ENCODE results near the gene TMED10.
"Not testable (repeated sequence)": the region's sequence is repeated elsewhere in the genome, so short reads cannot be mapped to it uniquely, and the experiment has no call there.

The TMED10 gene

DNA sequence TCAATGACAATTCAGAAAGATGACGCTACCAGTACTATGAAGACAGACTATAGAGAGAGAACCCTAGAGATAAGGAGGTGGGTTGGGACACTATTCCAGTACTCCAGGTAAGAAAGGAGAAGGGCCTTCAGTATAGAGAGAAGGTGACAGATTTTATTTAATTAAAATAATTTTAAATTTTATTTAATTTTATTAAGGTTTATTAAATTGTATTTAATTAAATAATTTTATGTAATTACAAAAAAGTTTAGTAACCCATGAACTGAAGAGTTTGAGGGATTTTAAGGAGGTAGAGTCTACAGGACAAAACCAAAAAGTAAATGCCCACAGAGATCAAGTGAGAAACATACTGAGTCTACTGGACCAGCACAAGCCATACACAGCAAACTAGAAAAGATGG is 20.3 kb downstream of the TMED10 start:
- DNase-seq, result no peak

DNA sequence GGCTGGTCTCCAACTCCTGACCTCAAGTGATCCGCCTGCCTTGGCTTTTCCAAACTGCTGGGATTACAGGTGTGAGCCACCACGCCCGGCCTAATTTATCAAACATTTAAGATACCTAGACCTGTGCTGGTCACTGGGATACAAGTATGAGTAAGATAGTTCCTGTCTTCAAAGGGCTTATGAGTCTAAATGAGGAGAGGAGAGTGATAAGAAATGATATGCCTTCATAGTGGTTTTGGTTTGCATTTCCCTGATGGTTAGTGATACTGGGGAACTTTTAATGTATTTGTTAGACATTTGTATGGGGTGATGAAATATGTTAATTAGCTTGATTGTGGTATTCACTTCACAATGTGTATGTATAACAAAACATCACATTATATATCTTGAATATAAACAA is 21.2 kb downstream of the TMED10 start:
- DNase-seq, result no peak

- no peak for DNase-seq
These were observed 23.1 kb downstream of the TMED10 start for GRCh38 chr14:75153295-75153694.

- DNase-seq, result no peak
These were observed 24.6 kb downstream of the TMED10 start for GRCh38 chr14:75151851-75152250.

DNA sequence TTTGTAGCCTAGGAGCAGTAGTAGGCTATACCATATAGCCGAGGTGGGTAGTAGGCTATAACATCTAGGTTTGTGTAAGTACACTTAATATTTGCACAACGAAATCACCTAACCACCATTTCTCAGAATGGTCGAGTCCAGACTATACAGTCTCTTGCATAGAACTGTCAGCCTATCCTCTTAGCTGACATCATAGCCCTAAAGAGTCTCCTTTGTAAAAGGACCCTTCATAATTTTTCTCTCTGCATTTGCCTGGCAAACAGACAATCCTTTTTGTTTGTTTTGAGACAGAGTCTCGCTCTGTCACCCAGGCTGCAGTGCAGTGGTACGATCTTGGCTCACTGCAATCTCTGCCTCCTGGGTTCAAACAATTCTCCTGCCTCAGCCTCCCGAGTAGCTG is 25.8 kb downstream of the TMED10 start:
- not testable (repeated sequence) for DNase-seq

GRCh38 chr14:75150150-75150549 is 26.3 kb downstream of the TMED10 start:
- no peak for DNase-seq

DNA sequence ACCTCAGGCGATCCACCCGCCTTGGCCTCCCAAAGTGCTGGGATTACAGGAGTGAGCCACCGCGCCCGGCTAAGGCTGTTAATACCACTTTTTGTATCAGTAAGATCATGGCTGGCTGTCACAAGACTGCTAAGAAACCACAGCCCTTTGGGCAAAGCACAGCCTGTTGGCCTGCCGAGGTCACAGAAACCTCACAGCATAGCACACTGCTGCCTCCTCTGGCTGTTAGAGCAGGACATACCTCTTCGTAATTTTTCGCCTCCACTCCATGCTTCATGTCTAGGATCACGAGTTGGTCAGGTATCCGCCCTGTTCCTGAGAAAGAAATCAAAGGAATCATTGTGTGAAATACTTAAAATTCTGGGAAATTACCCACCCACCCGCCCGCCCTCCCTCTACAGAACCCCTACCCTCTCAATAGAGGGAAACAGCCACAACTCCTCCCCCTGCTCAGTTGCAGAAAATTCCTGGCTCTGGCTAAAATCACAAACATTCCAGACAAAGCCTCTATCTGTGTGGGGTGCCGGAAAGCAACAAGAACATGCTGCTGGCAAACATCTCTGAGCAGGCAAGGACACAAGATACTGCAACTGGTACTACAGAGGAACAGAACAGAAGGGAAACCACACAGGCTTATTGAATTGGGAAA is 28.9 kb downstream of the TMED10 start:
- DNase-seq, result peak; percentile 16

GRCh38 chr14:75144944-75145343 is 31.5 kb downstream of the TMED10 start:
- DNase-seq, result no peak

DNA sequence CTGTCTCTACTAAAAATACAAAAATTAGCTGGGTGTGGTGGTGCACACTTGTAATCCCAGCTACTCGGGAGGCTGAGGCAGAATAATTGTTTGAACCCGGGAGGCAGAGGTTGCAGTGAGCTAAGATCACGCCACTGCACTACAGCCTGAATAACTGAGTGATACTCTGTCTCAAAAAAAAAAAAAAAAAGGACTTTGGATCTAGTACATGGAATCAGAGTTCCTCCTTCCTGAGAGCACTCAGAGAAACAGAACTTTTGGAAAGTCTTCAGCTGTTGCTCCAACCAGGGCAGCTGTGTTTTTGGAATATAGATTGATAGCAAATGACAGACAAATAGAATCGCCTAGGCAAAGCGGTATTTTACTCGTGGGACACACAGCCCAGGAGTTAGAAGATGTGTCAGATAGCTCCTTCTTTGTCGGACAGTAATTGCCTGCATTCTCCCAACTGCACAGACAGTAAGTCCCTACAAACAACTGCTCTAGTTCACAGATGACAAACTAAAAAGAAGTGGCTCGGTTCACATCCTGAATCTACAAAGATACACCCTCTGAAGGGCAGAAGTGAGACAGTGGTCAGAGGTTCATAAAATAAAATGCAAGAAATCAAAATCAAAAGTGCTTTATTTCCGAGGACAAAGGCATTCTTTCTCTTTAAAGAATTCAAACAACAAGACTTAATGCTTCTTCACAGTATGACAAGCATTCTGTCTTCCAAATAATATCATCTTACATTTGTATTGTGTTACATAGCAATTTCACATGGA is 32.5 kb downstream of the TMED10 start:
- no peak for DNase-seq

DNA sequence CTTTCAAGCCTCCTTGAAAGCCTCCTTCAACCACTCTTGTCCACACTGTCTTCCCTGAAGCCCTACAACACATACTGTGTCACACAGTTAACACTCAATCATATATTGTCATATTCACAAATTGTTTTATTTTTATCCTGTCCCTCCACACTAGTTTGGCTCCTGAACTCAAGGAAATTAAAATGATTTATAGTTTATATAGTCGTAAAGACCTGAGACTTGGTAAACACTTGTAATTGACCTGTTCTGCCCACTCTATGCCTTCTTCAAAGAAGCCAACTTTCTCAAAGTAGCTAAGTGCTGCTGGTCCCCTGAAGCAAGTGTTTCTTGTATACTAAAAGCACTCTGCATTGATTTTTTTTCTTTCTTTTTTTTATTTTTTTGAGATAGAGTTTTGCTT is 33.9 kb downstream of the TMED10 start:
- no peak for DNase-seq

GRCh38 chr14:75141967-75142366 is 34.4 kb downstream of the TMED10 start:
- DNase-seq, result peak; percentile 35

GRCh38 chr14:75141062-75141461 is 35.4 kb downstream of the TMED10 start:
- DNase-seq, result no peak

- no peak for DNase-seq
These were observed 35.8 kb downstream of the TMED10 start for GRCh38 chr14:75140620-75141019.

DNA sequence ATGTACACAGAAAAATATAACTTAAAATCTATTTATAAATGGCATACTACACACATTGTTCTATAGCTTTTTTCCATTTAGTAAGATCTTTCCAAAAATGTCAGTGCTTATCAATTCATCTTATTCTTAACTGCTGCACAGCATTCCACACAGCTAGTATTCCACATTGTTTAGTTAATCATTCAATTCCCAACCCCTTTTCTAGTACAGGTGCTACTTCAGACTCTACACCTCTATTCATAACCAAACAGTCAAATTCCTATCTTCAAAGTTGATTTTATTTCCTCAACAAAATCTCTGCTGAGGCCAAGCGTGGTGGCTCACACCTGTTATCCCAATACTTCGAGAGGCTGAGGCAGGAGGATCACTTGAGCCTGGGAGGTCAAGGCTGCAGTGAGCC is 37.2 kb downstream of the TMED10 start:
- no peak for DNase-seq

GRCh38 chr14:75138492-75138891 is 37.9 kb downstream of the TMED10 start:
- DNase-seq, result no peak

DNA sequence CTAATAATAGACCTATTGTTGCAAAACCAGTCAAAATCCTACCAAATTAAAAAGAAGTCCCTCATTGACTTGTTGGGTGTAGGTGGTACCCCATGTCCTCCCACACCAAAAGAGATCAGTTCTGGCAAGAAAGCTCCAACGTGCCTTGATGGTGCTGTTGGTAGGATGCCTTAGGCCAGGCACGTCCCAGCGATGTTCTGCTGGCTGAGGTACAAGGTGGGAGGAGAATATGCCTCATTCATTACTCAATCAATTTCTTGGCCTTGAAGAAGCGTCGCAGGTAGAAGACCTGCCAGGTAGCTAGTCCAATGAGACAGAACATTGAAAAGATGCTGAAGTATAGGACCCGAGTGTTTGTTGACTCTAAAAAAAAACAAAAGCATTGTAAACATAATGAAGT is 41.8 kb downstream of the TMED10 start:
- no peak for DNase-seq

DNA sequence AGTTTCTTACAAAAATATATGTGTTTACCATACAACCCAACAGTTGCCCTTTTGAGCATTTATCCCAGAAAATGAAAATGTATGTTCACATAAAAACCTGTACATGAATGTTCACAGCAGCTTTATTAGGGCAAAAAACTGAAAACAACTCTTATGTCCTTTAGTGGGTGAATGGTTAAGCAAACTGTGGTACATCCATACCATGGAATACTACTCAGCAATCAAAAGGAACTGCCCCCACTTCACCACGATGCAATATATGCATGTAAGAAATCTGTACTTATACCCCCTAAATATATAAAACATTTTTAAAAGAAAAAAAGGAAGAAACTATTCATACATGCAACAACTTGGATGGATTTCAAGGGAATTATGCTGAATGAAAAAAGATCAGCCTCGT is 42.8 kb downstream of the TMED10 start:
- DNase-seq, result no peak

GRCh38 chr14:75132382-75133086 is 43.9 kb downstream of the TMED10 start:
- peak; percentile 76 for DNase-seq

- no peak for DNase-seq
These were observed 47.8 kb downstream of the TMED10 start for GRCh38 chr14:75128596-75128990.

DNA sequence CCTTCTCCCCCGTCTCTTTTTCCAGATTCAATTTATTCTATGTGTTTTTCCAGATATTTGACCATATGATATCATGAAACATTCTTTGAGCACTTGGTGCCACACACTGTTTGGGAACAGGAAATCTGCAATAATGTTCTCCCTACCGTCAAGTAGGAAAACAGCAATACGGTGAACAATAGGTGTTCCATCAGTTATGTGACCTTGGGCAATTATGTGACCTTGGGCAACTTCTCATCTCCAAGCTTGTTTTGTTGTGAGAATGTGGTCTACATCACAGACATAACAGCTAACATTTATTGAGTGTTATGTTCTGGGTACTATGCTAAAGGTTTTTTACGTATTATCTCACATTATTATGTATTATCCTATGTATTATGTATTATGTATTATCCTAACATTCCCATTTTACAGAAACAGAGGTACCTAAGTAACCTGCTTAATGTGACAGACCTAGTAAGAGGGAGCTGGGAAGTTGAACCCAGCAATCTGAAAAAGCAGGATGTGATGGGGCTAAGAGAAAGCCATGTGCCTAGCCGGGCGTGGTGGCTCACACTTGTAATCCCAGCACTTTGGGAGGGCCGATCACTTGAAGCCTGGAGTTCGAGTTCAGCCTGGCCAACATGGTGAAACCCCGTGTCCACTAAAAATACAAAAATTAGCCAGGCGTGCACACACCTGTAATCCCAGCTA is 48.4 kb downstream of the TMED10 start:
- DNase-seq, result no peak

GRCh38 chr14:75127474-75127820 is 49.0 kb downstream of the TMED10 start:
- not testable (repeated sequence) for DNase-seq

DNA sequence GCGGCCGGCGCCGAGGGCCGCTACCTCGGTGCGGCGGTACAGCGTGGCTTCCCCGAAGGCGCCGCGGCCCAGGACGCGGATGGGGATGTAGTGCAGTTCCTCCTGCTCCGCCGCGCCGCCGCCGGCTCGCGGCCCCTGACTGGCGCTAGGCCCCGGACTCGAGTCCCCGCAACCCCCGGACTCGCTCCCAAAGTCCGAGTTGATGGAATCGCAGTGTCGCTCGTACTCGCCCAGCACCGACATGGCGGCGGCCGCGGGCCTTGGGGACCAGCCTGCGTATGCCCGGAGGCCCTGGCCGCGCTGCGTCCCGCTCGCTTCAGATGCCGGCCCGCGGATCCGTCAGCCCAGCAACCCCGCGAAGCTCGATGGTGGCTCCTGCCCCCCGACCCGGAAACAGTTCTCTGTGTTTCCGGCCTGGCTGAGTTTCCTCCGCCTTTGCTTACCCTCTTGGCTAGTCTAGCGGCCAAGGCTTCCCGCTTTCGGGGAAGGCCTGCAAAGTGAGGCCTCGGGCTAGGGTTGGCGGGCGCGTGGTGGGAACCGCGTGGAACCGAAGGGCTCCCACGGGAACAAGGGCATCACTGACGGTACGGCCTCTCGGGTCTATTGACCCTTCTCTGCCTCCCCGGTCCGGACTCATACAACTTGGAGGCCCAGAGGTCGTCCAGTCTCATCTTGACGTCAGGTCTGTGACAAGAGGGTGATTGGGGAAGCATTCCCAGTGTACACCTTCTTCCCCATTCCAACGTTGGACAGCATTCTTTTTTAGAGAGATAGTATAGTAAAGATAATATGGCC is 49.5 kb downstream of the TMED10 start, which contains the start of gene NEK9:
TSS of gene NEK9 (minus strand) at position 370 of the 795 bp plus-strand sequence. CDS start at position 243, 127 bp downstream.
- peak; percentile 90 for DNase-seq
